H54 (cell line): ENCODE results near the gene MCRS1.
"Not testable (repeated sequence)": the region's sequence is repeated elsewhere in the genome, so short reads cannot be mapped to it uniquely, and the experiment has no call there.

Source experiments
- DNase-seq: peaks from one replicate; pipeline ENCODE4 v3.0.0; 2011; ENCODE audit warnings: low spot score, mixed read lengths; ENCODE audit not compliant: insufficient read length
- FAIRE-seq: peaks from 3 replicates; lab custom pipeline; 2011; peaks lifted over from hg19 to GRCh38; lab: Jason Lieb, UNC
- POLR2A ChIP-seq: IDR thresholded peaks from 2 replicates; pipeline ENCODE4 v1.6.1; 2011; ENCODE audit warnings: low read depth, mild to moderate bottlenecking, low read length

Gene MCRS1

GRCh38 chr12:49518914-49519573 is 48.9 kb downstream of the MCRS1 start:
- FAIRE-seq (peak; percentile 87), DNase-seq (no peak)
- TF ChIP-seq POLR2A, result no peak

GRCh38 chr12:49515266-49515665 is 52.7 kb downstream of the MCRS1 start:
- FAIRE-seq (peak; percentile 100), DNase-seq (no peak)
- TF ChIP-seq POLR2A, result no peak

GRCh38 chr12:49512546-49512945 is 55.4 kb downstream of the MCRS1 start:
- DNase-seq, result no peak
- TF ChIP-seq POLR2A, result no peak
- FAIRE-seq, result no peak

DNA sequence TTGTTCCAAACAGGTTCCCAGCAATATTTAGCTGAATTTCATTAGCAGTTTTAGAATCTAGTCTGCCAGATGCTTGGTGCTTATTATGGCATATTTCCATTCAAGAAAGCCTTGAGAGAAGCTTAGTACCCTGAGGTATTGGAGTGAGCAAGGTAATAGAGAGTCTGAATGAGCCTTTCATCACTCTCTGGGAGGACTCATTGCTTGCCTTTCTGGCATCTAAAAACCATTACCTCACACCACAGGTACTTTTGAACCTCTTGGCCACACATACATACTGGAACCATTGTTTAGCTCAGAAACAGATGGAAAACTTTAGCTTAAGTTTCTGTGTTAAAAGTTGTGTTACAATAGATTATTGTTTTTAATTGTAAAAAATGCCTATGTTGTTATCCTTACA is 56.5 kb downstream of the MCRS1 start:
- FAIRE-seq, result peak; percentile 15
- DNase-seq, result no peak
- no peak for TF ChIP-seq POLR2A

DNA sequence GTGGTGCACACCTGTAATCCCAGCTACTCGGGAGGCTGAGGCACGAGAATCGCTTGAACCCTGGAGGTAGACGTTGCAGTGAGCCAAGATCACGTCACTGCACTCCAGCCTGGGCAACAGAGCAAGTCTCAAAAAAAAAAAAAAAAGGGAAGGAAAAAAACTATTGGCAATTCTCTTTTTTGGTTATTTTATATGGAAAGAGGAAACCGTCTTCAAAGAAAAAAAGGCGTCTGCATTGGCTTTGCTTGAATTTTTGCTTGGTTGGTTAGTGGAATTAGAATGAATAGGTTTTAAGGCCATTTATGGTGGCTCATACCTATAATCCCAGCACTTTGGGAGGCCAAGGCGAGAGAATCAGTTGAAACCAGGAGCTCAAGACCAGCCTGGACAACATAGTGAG is 58.3 kb downstream of the MCRS1 start:
- not testable (repeated sequence) for DNase-seq, FAIRE-seq
